Right forelimb (tissue), 1 donor: ENCODE data around the gene TBL1X.
"Not testable (repeated sequence)": the region's sequence is repeated elsewhere in the genome, so short reads cannot be mapped to it uniquely, and the experiment has no call there.

ENCODE experiments used
- DNase-seq: peaks from one replicate; pipeline ENCODE4 v3.0.0-alpha.2; 2018

The TBL1X gene

DNA sequence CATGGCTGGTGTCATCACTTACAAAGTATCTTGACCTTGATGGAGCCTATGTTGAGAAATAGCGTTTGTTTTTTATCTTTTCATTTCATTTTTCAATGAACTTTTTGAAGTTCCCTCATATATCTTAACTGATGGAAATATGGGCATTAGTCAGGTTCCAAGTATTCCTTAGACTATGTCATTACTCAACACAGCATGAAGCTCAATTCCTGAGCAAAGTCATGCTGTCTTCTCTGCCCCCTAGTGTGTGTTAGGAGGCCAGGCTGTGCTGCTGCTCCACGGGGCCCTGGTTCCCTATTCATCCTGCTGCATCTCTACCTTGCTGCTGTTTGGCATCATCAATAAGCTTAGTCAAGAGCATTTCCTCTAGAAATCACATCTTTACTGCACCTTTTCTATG, 259.9 kb downstream of the TBL1X start:
- no peak for DNase-seq

DNA sequence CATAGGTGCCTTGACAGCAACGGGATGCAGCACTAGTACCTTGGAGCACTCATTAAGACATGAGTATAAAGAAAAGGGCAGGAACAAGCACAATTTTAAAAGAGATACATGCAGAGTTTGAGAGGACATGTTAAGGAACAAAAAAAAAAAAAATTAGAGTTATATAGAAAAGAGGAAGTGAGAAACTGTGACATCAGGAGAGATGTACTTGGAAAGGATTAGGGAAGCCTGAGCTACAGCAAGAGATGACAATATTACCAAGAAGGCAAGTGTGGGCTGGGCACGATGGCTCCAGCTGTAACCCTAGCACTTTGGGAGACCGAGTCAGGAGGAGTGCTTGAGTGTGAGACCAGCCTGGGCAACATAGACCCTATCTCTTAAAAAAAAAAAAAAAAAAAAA, 263.4 kb downstream of the TBL1X start:
- no peak for DNase-seq

GRCh38 chrX:9729171-9729885, 264.5 kb downstream of the TBL1X start:
- no peak for DNase-seq

DNA sequence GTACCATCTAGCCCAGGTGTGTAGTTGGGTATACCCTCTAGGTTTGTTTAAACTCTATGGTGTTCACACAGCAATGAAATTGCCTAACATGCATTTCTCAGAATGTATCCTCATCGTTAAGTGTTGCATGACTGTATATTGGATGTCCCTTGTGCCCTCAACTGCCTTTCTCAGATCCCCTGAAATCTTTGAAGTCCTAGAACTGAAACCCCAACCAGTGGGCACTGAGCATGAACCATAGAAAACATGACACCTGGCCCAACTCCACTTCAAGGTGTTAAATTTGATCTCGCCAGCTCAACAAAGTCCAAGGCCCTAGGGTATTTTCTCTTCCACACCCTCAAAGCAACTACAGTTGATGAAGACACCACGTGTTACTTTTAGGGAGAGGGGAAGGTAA, 265.2 kb downstream of the TBL1X start:
- no peak for DNase-seq

GRCh38 chrX:9730752-9731151, 265.9 kb downstream of the TBL1X start:
- no peak for DNase-seq

DNA sequence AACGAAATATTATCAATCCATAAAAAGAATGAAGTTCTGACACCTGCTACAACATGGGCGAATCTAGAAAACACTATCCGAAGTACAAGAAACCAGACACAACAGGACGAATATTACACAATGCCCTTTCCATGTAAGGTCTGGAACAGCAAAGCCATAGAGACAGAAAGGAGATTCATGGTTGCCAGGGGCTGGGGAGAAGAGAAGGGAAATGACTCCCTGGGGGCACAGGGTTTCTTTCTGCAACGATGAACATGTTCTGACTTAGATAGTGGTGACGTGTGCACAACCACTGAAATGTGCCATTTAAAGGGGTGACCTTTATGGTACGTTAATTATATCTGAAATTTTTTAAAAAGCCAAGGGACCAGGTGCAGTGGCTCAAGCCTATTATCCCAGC, 272.5 kb downstream of the TBL1X start:
- DNase-seq: no peak

DNA sequence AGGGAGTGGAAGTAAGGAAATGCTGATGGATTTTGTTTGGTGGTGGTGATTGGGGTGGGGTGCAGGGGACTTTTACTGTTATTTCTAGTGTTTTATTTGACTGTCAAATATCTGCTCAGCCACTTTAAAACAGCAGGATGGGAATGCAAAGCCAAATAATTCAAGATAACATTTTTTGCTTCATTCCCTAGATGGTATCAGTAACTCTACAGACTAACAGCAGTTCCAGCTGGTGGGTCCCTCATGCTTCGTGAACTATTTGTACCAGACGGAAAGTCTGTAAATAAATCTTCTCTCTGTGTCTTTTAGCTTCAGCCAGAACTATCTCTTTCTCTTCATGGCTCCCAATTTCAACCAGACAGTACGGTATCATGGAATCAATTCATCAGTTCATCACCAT, 273.3 kb downstream of the TBL1X start:
- DNase-seq: no peak

GRCh38 chrX:9739130-9739529, 274.3 kb downstream of the TBL1X start:
- no peak for DNase-seq

DNA sequence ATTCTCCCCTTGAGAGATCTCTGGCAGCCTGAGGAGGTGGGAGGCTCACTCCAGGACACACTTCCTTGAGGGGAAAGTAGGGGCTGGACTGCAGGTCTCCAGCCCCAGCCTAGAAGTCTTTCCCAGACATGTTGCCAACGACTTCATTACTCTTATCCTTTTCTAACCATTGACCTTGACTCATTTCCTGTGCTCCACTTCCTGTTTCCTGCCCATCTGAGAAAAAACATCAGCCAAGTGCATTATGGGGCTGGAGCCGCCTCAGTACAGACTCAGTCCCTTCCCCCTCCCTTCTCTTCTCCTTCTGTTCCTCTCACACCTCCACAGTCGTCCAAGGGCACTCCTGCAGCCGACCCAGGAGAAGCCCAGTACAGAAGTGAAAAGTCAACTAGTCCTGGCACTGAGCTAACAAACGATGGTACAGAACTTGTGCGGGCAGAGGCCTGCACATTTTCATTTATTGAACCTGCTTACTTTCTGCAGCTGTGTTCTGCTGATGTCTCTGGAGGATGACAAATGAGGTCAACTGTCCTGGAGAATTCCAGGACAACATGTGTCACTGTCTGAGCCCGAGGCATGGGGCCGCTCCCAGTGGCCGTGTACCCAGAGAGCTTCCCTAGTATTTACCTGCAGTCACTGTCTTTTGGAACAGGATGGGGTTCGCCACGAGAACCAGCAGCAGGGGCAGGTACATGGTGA, 280.7 kb downstream of the TBL1X start:
- no peak for DNase-seq

- DNase-seq: no peak
Observed at GRCh38 chrX:9746148-9746888, 281.5 kb downstream of the TBL1X start.

DNA sequence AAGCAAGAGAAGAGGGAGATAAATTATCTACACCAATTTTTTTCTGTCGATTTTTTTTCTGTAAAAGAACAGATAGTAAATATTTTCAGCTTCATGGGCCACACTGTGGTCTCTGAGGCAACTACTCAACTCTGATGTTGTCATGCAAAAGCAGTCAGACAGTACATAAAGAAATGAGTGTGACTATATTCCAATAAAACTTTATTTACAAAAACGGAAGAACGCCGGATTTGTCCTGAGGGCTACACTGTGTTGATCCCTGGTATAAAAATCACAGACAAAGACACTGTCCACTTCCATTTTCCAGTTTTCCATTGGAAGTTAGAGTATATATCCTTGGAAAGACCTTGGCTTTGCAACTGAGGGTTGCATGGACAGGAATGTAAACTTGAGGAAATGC, 282.8 kb downstream of the TBL1X start:
- no peak for DNase-seq

DNA sequence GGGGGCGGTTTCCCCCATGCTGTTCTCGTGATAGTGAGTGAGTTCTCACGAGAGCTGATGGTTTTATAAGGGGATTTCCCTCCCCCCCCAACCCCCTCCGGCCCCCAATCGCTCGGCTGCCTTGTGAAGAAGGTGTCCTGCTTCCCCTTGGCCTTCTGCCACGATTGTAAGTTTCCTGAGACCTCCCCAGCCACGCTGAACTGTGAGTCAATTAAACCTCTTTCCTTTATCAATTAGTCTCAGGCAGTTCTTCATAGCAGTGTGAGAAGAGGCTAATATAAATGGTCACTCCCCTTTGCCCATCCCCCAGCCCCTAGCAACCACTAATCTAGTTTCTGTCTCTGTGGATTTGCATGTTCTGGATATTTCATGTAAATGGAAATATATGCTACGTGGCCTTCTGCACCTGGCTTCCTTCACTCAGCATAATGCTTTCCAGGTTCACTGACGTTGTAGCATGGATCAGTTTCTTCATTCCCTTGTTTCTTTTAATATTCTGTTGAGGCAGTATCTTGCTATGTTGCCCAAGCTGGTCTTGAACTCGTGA, 284.4 kb downstream of the TBL1X start:
- no peak for DNase-seq

DNA sequence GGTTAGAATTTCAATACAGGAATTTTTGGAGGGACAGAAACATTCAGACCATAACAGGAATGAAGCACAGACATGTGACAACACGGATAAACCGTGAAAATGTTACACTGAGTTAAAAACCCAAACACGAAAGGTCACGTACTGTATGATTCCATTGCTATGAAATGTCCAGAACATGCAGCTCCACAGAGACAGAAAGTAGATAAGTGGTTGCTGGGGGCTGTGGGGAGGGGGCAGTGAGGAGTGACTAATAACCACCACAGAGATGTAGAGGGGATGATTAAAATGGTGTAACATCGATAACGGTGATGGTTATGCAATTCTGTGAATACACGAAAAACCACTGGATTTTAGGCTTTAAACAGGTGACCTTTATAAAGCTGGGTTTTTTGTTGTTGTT, 292.5 kb downstream of the TBL1X start:
- DNase-seq: no peak

GRCh38 chrX:9758021-9758638, 293.3 kb downstream of the TBL1X start:
- DNase-seq: no peak

DNA sequence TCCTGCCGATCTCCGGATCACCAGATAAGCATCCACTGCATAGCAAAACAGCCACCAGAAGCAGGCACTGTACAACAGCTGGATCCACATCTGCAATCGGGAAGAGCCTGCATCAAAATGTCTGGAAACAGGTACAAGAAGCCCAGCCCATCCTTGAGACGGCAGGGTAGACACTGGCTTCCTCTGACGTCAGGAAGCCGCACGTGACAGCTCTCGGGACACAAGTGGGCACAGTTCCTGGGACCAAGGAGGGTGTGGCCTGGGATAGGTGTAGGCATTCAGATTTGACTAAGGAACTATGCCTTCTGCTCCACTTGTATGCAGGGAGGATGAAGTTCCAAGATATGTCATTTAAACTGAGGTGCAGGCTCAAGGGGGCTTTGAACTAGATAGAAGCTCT, 294.5 kb downstream of the TBL1X start:
- DNase-seq: no peak

GRCh38 chrX:9765072-9765736, 300.3 kb downstream of the TBL1X start:
- no peak for DNase-seq

DNA sequence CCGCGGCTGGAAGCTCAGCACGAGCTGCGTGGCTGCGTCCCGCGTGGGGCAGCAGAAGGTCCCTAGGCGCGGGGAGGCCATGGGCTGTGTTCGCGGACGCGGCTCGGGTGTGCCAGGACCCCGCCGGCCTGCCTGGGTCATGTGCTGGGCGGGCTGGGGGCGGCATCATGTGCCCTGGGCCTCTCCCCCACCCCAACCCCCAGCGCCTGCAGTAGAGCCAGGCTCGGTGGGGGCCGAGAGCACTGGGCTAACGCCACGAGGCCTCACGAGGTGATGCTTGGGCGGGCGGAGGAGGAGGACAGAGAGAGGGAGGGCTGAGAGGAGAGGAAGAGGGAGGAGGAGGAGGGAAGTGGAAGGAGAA, 300.9 kb downstream of the TBL1X start, which contains the start of gene GPR143:
TSS of gene GPR143 (minus strand) at position 111 of the 361 bp plus-strand sequence. CDS start at position 81, 30 bp downstream.
- no peak for DNase-seq

DNA sequence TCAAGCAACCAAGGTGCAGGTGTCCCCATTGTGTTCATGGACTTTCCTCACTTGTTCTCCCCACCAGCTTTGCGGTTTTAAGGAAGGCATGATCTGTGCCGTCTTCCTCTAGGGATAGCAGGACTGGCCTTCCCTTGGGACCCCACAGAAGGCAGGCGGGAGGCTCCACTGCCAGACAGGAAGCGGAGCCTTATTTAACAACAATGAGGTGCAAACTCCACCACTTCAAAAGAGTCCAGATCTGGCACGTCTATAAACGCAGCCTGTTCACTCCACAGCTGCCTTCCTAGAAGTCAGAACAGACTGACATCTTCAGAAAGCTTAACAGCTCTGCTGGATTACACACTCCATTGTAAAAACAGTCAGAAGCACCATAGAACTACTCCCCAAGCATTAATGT, 302.5 kb downstream of the TBL1X start:
- no peak for DNase-seq

- DNase-seq: not testable (repeated sequence)
Observed at GRCh38 chrX:9768321-9768839, 303.5 kb downstream of the TBL1X start.

GRCh38 chrX:9770319-9770718, 305.5 kb downstream of the TBL1X start:
- no peak for DNase-seq

DNA sequence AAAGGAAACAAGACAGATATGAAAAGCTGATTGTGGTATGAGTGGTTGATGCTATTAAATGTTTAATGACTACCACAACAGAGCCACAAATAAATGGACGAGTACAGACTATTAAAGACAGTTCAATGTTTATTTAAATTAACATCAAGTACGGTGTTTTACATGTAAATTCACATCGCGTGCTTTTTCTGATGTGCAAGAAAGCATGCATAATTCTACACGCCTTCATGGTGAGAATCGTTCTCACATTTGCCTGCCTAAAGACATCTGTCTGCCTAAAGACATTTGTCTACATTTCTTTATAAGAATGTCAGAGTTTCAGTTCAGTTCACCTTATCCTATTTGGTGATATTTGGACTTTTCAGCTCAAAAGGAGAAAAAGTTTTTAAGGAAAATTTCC, 308.1 kb downstream of the TBL1X start:
- no peak for DNase-seq

GRCh38 chrX:9775930-9776329, 311.1 kb downstream of the TBL1X start:
- DNase-seq: no peak
